Liver (tissue), 3 donors: ENCODE data around the gene POGZ.
"Not testable (repeated sequence)": the region's sequence is repeated elsewhere in the genome, so short reads cannot be mapped to it uniquely, and the experiment has no call there.

ENCODE experiments used
- JUND ChIP-seq, 2 donors: IDR thresholded peaks; 2 replicates each; pipeline ENCODE4 v1.6.1; 2016; ENCODE audit warnings: antibody characterized with exemption in 2 of 2
- NR2F2 ChIP-seq: IDR thresholded peaks from 2 replicates; pipeline ENCODE4 v1.6.1; 2016; ENCODE audit warnings: antibody characterized with exemption
- RXRA ChIP-seq, 2 donors: IDR thresholded peaks; 2 replicates each; pipeline ENCODE4 v1.6.1; 2017 to 2018; ENCODE audit warnings: antibody characterized with exemption in 2 of 2, mild to moderate bottlenecking in 1 of 2
- SP1 ChIP-seq: IDR thresholded peaks from 2 replicates; pipeline ENCODE4 v1.6.1; 2018; ENCODE audit warnings: antibody characterized with exemption, mild to moderate bottlenecking
- YY1 ChIP-seq: IDR thresholded peaks from 2 replicates; pipeline ENCODE4 v1.6.1; 2016; ENCODE audit warnings: antibody characterized with exemption, mild to moderate bottlenecking
- TF ChIP-seq, protein P1 (sequence below): fragments of 150-350 bp; IDR thresholded peaks from 2 replicates; pipeline ENCODE4 v1.5.1; 2017; ENCODE audit warnings: improper control_type of control experiment, low read depth, low read length; ENCODE audit not compliant: missing input control
- donor health status: healthy.
- donor health status: healthy.

GRCh38 chr1:151396265-151396664 lies 63.0 kb downstream of the POGZ start:
- TF ChIP-seq YY1; RXRA (IDR thresholded peaks at IDR 0.05); NR2F2; JUND (IDR thresholded peaks at IDR 0.05); SP1: not testable (repeated sequence)
- TF ChIP-seq, protein P1, sequence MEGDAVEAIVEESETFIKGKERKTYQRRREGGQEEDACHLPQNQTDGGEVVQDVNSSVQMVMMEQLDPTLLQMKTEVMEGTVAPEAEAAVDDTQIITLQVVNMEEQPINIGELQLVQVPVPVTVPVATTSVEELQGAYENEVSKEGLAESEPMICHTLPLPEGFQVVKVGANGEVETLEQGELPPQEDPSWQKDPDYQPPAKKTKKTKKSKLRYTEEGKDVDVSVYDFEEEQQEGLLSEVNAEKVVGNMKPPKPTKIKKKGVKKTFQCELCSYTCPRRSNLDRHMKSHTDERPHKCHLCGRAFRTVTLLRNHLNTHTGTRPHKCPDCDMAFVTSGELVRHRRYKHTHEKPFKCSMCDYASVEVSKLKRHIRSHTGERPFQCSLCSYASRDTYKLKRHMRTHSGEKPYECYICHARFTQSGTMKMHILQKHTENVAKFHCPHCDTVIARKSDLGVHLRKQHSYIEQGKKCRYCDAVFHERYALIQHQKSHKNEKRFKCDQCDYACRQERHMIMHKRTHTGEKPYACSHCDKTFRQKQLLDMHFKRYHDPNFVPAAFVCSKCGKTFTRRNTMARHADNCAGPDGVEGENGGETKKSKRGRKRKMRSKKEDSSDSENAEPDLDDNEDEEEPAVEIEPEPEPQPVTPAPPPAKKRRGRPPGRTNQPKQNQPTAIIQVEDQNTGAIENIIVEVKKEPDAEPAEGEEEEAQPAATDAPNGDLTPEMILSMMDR = not testable (repeated sequence)
